ENCODE data around the gene STK25. TPM values are rescaled to one million over a fixed set of nuclear protein-coding genes. Genes with fewer than 3 reads are reported as not detected.

The STK25 gene
- total and polyA plus RNA-seq, 2 experiments from 2014 or later = 125 to 304 TPM

GRCh38 chr2:241482126-241482955, 26.0 kb downstream of the STK25 start (continued):
- TF ChIP-seq, protein P1, sequence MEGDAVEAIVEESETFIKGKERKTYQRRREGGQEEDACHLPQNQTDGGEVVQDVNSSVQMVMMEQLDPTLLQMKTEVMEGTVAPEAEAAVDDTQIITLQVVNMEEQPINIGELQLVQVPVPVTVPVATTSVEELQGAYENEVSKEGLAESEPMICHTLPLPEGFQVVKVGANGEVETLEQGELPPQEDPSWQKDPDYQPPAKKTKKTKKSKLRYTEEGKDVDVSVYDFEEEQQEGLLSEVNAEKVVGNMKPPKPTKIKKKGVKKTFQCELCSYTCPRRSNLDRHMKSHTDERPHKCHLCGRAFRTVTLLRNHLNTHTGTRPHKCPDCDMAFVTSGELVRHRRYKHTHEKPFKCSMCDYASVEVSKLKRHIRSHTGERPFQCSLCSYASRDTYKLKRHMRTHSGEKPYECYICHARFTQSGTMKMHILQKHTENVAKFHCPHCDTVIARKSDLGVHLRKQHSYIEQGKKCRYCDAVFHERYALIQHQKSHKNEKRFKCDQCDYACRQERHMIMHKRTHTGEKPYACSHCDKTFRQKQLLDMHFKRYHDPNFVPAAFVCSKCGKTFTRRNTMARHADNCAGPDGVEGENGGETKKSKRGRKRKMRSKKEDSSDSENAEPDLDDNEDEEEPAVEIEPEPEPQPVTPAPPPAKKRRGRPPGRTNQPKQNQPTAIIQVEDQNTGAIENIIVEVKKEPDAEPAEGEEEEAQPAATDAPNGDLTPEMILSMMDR (conservative IDR thresholded peaks at IDR 0.05; ENCODE audit: low read depth in 2 of 2) = no peak
- TF ChIP-seq NANOG (IDR thresholded peaks at IDR 0.05; ENCODE audit: borderline replicate concordance) (no peak), ZNF114 (CRISPR knock-in tag; IDR thresholded peaks at IDR 0.05) (no peak)

- Mint-ChIP-seq H3K27me3 (ENCODE audit: insufficient read depth, low read depth, poor library complexity) (peaks cover 3% of the 10 kb centered on the region), H3K4me1 (no peaks in the 10 kb centered on the region; the same call in 2 of the 3 replicates), H3K36me3 (ENCODE audit: low read depth) (no peaks in the 10 kb centered on the region), H3K27ac (no peak overlapping the region; the same call in 1 of the 2 replicates), H3K4me3 (no peak overlapping the region; the same call in 2 of the 3 replicates), H3K9me3 (no peaks in the 10 kb centered on the region; the same call in 1 of the 3 replicates)
- no peak overlapping the region for H3K4me2 ChIP-seq
- H3K9me2 ChIP-seq (ENCODE audit: insufficient read depth) = no peaks in the 10 kb centered on the region
- TF ChIP-seq EZH2phosphoT487 (IDR thresholded peaks at IDR 0.05; ENCODE audit: unreplicated experiment) (no peak), POLR2AphosphoS5 (IDR thresholded peaks at IDR 0.05; ENCODE audit: low read depth) (no peak), CREB1 (CRISPR knock-in tag; IDR thresholded peaks at IDR 0.05; ENCODE audit: low read depth) (no peak), NANOG (IDR thresholded peaks at IDR 0.05; ENCODE audit: borderline replicate concordance) (no peak), ETS1 (IDR thresholded peaks at IDR 0.05) (no peak), ZNF331 (CRISPR knock-in tag; IDR thresholded peaks at IDR 0.05; ENCODE audit: low read depth) (no peak)
- TF ChIP-seq, protein P1 (conservative IDR thresholded peaks at IDR 0.05; ENCODE audit: low read depth in 2 of 2) = peak; percentile 8 to 58; a peak in 2 of 4 replicates
- DNase-seq (ENCODE audit: low spot score) (no peak), ATAC-seq (peak; percentile 61)
- no peaks in the 10 kb centered on the region for H3K4me1 ChIP-seq (ENCODE audit: insufficient read depth)
- no peaks in the 10 kb centered on the region for H3F3A ChIP-seq (replicated peaks; ENCODE audit: low read depth)
- no peak overlapping the region for H3K27ac ChIP-seq (ENCODE audit: low read depth)
- H3K4me3 ChIP-seq = no peak overlapping the region
- H3K27me3 ChIP-seq (ENCODE audit: insufficient read depth) = no peaks in the 10 kb centered on the region
- H2AFZ ChIP-seq = no peak overlapping the region
- no peaks in the 10 kb centered on the region for H3K36me3 ChIP-seq (ENCODE audit: insufficient read depth)
- no peaks in the 10 kb centered on the region for H3K79me2 ChIP-seq (replicated peaks; ENCODE audit: insufficient read depth)
- H4K20me1 ChIP-seq (replicated peaks; ENCODE audit: insufficient read depth) = no peaks in the 10 kb centered on the region
Measured at GRCh38 chr2:241481687-241482086, 26.7 kb downstream of the STK25 start.
